NCI-H524 treated with DMSO at 0.1 percent for 48 hours (cell line): ENCODE measurements around the gene TLCD3B.

ENCODE experiments used
- DNase-seq: peaks from one replicate; lab custom pipeline; 2025; lab: John Stamatoyannopoulos, UW

The TLCD3B gene

GRCh38 chr16:29988346-29989075 is 42.6 kb downstream of the TLCD3B start:
- no peak for DNase-seq

DNA sequence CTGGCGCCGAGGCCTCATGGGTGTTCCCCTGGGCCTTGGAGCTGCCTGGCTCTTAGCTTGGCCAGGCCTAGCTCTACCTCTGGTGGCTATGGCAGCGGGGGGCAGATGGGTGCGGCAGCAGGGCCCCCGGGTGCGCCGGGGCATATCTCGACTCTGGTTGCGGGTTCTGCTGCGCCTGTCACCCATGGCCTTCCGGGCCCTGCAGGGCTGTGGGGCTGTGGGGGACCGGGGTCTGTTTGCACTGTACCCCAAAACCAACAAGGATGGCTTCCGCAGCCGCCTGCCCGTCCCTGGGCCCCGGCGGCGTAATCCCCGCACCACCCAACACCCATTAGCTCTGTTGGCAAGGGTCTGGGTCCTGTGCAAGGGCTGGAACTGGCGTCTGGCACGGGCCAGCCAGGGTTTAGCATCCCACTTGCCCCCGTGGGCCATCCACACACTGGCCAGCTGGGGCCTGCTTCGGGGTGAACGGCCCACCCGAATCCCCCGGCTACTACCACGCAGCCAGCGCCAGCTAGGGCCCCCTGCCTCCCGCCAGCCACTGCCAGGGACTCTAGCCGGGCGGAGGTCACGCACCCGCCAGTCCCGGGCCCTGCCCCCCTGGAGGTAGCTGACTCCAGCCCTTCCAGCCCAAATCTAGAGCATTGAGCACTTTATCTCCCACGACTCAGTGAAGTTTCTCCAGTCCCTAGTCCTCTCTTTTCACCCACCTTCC is 43.5 kb downstream of the TLCD3B start:
- DNase-seq = no peak

DNA sequence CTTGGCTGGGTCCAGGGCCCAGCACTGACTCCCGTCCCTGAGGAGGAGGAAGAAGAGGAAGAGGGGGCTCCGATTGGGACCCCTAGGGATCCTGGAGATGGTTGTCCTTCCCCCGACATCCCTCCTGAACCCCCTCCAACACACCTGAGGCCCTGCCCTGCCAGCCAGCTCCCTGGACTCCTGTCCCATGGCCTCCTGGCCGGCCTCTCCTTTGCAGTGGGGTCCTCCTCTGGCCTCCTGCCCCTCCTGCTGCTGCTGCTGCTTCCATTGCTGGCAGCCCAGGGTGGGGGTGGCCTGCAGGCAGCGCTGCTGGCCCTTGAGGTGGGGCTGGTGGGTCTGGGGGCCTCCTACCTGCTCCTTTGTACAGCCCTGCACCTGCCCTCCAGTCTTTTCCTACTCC is 44.1 kb downstream of the TLCD3B start:
- DNase-seq = no peak

- no peak for DNase-seq
Observed at GRCh38 chr16:29986231-29986630, 44.8 kb downstream of the TLCD3B start.

- DNase-seq = no peak
Observed at GRCh38 chr16:29985271-29985811, 45.7 kb downstream of the TLCD3B start.

DNA sequence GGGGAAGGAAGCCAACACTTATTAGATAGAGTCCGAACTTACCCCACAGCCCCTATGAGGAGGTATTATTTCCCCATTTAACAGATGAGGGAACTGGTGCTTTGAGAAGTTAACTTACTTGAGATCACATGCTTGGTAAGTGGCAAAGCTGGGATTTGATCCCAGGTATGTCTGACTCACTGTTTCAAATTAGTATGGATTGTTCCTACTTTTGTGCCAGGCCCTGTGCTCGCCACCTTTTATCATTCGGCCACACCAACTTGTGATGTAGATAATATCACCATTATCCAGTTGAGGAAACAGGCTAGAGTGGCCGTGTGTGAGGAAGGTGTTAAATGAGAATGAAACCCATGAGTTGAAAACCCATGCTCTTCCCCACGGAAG is 46.3 kb downstream of the TLCD3B start:
- no peak for DNase-seq

DNA sequence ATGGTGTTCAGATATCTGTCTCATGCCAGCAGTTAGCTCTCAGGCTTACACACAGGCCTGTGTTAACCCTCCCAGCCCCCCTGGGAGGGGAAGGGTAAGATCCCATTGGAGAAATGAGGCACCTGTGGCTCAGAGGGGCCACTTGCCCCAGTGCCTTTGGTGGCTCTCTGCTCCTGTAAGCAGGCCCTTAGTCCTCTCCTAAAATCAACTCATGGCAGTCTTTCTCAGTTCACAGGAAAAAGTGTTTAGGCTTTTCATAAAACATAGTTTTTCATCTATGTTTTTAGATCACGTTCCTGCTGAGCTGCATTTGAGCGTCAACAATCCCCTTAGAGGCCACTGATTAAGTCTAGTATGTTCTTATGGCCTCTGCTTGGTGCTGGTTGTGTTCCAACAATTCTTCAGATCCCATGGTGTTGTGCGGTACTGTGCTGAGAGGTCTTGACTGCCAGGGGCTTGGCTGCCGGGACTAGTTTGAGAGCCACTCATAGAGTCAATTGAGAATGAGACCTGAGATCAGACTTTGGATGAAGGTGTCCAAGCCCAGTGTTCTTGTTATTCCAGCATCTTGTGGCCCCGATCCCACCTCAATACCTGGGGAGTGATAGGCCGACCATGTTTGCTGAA is 46.8 kb downstream of the TLCD3B start:
- no peak for DNase-seq

- DNase-seq = no peak
Observed at GRCh38 chr16:29983420-29984136, 47.5 kb downstream of the TLCD3B start.

DNA sequence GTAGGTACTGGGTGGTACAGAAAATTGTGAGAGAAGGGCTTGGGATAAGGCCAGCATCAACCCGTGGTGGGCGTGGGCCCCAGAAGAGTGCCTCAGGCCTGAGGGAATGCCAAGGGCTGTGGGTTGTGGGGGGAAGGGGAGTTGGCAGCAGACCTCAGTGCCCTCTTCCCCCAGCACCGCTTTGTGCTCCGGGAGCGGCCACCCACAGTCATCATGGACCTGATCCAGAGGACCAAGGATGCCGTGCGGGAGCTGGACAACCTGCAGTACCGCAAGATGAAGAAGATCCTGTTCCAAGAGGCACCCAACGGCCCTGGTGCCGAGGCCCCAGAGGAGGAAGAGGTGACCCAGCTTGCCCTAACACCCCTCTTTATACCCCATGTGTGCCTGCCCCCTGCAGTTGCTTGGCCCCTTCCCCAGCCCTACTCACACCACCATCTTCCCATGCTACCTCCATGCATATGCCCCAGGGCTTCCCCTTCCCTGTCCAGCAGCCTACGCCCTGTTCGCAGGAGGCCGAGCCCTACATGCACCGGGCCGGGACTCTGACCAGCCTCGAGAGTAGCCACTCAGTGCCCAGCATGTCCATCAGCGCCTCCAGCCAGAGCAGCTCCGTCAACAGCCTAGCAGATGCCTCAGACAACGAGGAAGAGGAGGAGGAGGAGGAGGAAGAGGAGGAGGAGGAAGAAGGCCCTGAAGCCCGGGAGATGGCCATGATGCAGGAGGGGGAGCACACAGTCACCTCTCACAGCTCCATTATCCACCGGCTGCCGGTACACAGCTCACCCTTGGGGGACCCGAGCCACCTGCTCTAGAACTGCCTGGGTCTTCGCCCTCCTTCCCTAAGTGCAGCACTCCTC is 48.3 kb downstream of the TLCD3B start:
- DNase-seq = no peak

- DNase-seq = no peak
Observed at GRCh38 chr16:29978564-29979270, 52.4 kb downstream of the TLCD3B start.

GRCh38 chr16:29978081-29978480 is 53.0 kb downstream of the TLCD3B start:
- no peak for DNase-seq

DNA sequence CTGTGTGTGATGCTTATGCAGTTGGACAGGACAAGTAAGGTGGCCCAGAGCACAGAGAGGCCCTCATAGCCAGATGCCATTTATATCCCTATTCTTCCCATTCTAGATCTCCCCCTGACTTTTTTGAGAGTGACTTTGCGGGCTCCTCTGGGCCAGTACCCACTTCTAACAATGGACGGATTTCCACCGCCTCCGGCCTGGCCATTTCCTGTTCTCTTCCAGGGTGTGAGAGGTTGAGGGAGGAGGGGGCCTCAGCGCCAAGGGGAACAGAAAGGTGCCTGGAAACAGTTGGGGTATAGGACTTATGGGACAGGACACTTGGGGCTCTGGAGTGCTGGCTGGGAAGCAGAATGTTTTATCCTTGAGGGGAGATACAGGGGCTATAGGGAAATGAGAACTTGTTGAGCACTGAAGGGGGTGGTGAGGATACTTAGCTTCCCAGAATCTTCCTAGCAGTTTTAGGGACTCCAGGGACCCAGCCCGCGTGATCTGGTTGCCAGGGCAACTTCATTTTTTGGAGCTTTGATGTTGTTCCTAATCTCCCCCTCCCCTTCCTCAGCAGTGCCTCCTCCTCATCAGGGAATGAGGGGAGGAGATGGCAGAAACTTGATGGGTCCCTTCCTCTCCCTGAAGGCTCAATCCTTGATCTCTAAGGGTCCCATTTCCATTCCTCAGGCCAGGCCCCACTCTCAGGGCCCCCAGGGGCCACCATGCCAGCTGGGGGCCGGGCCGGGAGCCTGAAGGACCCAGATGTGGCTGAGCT is 53.8 kb downstream of the TLCD3B start:
- DNase-seq = no peak

DNA sequence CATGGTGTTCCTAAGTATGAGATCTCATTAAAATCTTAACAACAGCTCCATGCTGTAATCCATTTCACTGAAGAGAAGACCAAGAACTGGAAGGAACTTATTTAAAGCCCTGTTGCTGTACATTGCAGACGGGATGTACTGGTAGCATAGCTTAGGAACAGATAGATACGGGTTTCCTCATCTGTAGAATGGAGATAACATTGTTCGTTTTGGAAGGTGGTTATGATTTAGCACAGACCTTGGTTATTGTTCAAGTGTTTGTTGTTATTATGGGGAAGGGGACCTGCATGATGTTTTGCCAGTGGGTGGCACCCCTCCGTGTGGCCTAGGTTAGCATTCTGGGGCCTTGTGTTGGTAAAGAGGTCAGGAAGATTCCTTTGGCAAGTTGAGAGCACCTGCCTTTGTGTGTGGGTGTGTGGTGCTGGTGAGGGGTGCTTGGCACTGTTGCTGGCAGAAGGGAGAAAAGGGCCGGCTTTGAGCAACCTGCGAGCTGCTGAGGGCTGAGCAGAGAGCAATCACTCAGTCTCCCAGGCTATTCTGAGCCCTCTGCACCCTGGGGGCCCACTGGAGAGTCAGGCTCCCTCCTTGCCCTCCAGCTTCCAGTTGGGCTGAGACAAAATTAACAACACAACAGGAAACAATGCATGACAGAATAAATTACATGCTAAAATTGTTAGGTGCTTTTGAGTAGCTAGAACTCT is 55.1 kb downstream of the TLCD3B start:
- DNase-seq = no peak

- DNase-seq = no peak
Observed at GRCh38 chr16:29975134-29975538, 55.9 kb downstream of the TLCD3B start.
